ENCODE measurements around the gene PALLD.

DNA sequence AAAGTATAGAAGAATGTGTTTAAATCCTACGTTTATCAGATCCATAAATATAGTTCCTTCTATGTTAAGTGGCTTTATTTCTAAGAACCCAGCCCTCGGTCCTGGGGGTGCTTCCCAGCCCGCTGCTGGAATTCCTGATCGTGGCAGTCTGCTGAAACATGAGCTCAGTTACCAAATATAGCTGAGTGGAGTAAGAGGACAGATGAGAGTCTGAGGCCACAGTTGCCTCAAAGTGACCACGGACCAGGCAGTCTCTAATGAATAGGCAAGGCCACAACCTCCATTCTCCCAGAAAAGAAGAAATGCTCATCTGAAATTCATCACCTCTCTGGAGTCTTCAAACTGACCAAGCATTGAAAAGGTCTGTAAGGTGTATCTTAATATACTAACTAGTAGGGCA lies at the start of gene PALLD:
- TF ChIP-seq, protein P1, sequence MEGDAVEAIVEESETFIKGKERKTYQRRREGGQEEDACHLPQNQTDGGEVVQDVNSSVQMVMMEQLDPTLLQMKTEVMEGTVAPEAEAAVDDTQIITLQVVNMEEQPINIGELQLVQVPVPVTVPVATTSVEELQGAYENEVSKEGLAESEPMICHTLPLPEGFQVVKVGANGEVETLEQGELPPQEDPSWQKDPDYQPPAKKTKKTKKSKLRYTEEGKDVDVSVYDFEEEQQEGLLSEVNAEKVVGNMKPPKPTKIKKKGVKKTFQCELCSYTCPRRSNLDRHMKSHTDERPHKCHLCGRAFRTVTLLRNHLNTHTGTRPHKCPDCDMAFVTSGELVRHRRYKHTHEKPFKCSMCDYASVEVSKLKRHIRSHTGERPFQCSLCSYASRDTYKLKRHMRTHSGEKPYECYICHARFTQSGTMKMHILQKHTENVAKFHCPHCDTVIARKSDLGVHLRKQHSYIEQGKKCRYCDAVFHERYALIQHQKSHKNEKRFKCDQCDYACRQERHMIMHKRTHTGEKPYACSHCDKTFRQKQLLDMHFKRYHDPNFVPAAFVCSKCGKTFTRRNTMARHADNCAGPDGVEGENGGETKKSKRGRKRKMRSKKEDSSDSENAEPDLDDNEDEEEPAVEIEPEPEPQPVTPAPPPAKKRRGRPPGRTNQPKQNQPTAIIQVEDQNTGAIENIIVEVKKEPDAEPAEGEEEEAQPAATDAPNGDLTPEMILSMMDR (IDR thresholded peaks at IDR 0.05), result no peak
- no peak for TF ChIP-seq EZH2 (IDR thresholded peaks at IDR 0.05)
